OCI-LY3 (cell line): ENCODE measurements around the gene NCAPD3.

Experiments
- CTCF ChIP-seq: fragments of 200-600, 300-600 bp; sonication (generic); IDR thresholded peaks from 2 replicates; pipeline ENCODE4 v1.5.1; 2014; ENCODE audit warnings: antibody characterized with exemption, low read length, low read depth
- EZH2phosphoT487 ChIP-seq: fragments of 200-600 bp; shearing (Covaris generic); IDR thresholded peaks from 2 replicates; pipeline ENCODE4 v1.6.1; 2018; ENCODE audit warnings: antibody characterized with exemption, mixed run types, low read depth

GRCh38 chr11:134267461-134267860 is 43.7 kb upstream of the NCAPD3 start:
- TF ChIP-seq CTCF (no peak), EZH2phosphoT487 (no peak)
